Large intestine (tissue), 3 donors: Measurements from ENCODE around the gene CDS2. TPM values are rescaled to one million over a fixed set of nuclear protein-coding genes. Genes with fewer than 3 reads are reported as not detected.

Source experiments
- DNase-seq, 2 donors: peaks; one replicate each; pipeline versions ENCODE4 v3.0.0 to v3.0.0-alpha.2; 2013
- H3K27ac ChIP-seq: one replicate; pipeline ENCODE4 v1.5.1; 2013; ENCODE audit warnings: low read length
- H3K27me3 ChIP-seq: 2 replicates; pipeline ENCODE4 v1.6.1; 2013; ENCODE audit warnings: low read length; ENCODE audit not compliant: control insufficient read depth, insufficient read depth
- H3K36me3 ChIP-seq: 2 replicates; pipeline ENCODE4 v1.6.1; 2013; ENCODE audit warnings: low read length; ENCODE audit not compliant: control insufficient read depth, insufficient read depth
- H3K4me1 ChIP-seq: one replicate; pipeline ENCODE4 v1.6.1; 2013; ENCODE audit warnings: low read length; ENCODE audit not compliant: control insufficient read depth, insufficient read depth
- H3K4me3 ChIP-seq: one replicate; pipeline ENCODE4 v1.5.1; 2013; ENCODE audit warnings: low read length
- H3K9me3 ChIP-seq: one replicate; pipeline ENCODE4 v1.6.1; 2013; ENCODE audit warnings: mild to moderate bottlenecking, low read depth, low read length, moderate library complexity; ENCODE audit not compliant: control insufficient read depth
- WGBS: methylation state at CpG from one replicate; pipeline ENCODE4 v1.1.5; 2013; ENCODE audit warnings: low lambda C conversion rate; ENCODE audit not compliant: insufficient coverage; 5-methylcytosine and 5-hydroxymethylcytosine counted together
- polyA plus RNA-seq: library from polyadenylated mRNA; unstranded; fragments of 120-200 nt; gene quantifications from one replicate; pipeline ENCODE4 v1.2.1, GENCODE V29; 2013

Gene CDS2
- polyA plus RNA-seq, 1 donor: 17.0 TPM

DNA sequence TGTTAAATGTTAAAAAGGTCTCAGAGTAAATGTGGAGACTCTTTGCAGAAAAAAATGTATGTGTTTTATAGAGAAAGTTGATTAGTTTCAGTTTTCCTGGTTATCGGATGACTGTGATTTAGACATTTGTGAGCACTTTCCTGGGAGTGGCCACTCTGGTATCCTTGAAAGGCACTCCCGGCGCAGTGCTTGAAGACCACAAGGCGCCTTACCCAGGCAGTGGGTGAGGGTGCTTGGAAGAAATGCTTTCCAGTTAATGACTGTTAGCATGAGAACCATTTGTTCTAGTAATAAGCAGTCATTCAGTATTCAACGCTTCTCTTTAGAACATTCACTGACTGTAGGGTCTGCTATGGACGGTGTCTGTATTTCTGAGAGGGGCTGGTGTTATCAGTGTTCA, 7.2 kb downstream of the CDS2 start:
- peaks cover 2% of the 10 kb centered on the region for H3K36me3 ChIP-seq
- DNase-seq: no peak
- no peaks in the 10 kb centered on the region for H3K4me1 ChIP-seq
- no peaks in the 10 kb centered on the region for H3K27me3 ChIP-seq
- H3K27ac ChIP-seq: no peak overlapping the region
- WGBS: no CpG with 5 or more reads among the region's 6 CpGs
- H3K9me3 ChIP-seq: no peaks in the 10 kb centered on the region
- no peak overlapping the region for H3K4me3 ChIP-seq

- H3K4me1 ChIP-seq: no peaks in the 10 kb centered on the region
- peaks cover 2% of the 10 kb centered on the region for H3K36me3 ChIP-seq
- no peak overlapping the region for H3K4me3 ChIP-seq
- WGBS: no CpG with 5 or more reads among the region's 4 CpGs
- no peak for DNase-seq
- H3K27ac ChIP-seq: no peak overlapping the region
- H3K9me3 ChIP-seq: no peaks in the 10 kb centered on the region
- no peaks in the 10 kb centered on the region for H3K27me3 ChIP-seq
These were observed 8.7 kb downstream of the CDS2 start for GRCh38 chr20:5135363-5136012.

GRCh38 chr20:5136096-5136495, 9.3 kb downstream of the CDS2 start:
- 29% methylated on average over 3 of the region's 4 CpGs for WGBS
- no peak overlapping the region for H3K4me3 ChIP-seq

GRCh38 chr20:5140195-5140594, 13.4 kb downstream of the CDS2 start:
- DNase-seq: no peak
- H3K9me3 ChIP-seq: no peaks in the 10 kb centered on the region
- H3K4me1 ChIP-seq: no peaks in the 10 kb centered on the region
- H3K36me3 ChIP-seq: no peaks in the 10 kb centered on the region
- no peak overlapping the region for H3K27ac ChIP-seq
- no peaks in the 10 kb centered on the region for H3K27me3 ChIP-seq
- no peak overlapping the region for H3K4me3 ChIP-seq

More at GRCh38 chr20:5136096-5136495, 9.3 kb downstream of the CDS2 start:
- Histone ChIP-seq H3K36me3 (peaks cover 2% of the 10 kb centered on the region), H3K9me3 (no peaks in the 10 kb centered on the region), H3K27ac (no peak overlapping the region), H3K4me1 (no peaks in the 10 kb centered on the region), H3K27me3 (no peaks in the 10 kb centered on the region)
- no peak for DNase-seq

GRCh38 chr20:5141615-5142014, 14.8 kb downstream of the CDS2 start:
- no peak overlapping the region for H3K4me3 ChIP-seq
- H3K27me3 ChIP-seq: no peaks in the 10 kb centered on the region
- H3K9me3 ChIP-seq: no peaks in the 10 kb centered on the region
- no peaks in the 10 kb centered on the region for H3K36me3 ChIP-seq
- WGBS: 67% methylated on average over 1 of the region's 2 CpGs
- H3K4me1 ChIP-seq: no peaks in the 10 kb centered on the region
- no peak for DNase-seq
- no peak overlapping the region for H3K27ac ChIP-seq

DNA sequence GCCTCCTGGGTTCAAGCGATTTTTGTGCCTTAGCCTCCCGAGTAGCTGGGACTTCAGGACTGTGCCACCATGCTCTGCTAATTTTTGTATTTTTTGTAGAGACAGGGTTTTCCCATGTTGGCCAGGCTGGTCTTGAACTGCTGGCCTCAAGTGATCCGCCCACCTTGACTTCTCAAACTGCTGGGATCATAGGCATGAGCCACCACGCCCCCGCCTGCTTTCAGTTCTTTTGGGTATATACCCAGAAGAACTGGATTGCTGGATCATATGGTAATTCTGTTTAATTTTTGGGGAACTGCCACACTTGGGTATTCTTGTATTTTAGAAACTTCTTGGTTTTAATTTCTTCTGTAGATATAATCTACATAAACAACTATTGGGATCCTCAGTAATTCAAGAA, 17.0 kb downstream of the CDS2 start:
- Histone ChIP-seq H3K4me3 (no peak overlapping the region), H3K4me1 (peaks cover 12% of the 10 kb centered on the region), H3K9me3 (no peaks in the 10 kb centered on the region), H3K27ac (no peak overlapping the region), H3K36me3 (no peaks in the 10 kb centered on the region), H3K27me3 (no peaks in the 10 kb centered on the region)
- WGBS: no CpG with 5 or more reads among the region's 5 CpGs
- no peak for DNase-seq

- Histone ChIP-seq H3K27ac (no peak overlapping the region), H3K4me3 (no peak overlapping the region), H3K4me1 (peaks cover 23% of the 10 kb centered on the region), H3K36me3 (no peaks in the 10 kb centered on the region), H3K9me3 (no peaks in the 10 kb centered on the region), H3K27me3 (no peaks in the 10 kb centered on the region)
- DNase-seq: no peak
- WGBS: no CpG with 5 or more reads among the region's 5 CpGs
These were observed 18.7 kb downstream of the CDS2 start for GRCh38 chr20:5145365-5146098.

DNA sequence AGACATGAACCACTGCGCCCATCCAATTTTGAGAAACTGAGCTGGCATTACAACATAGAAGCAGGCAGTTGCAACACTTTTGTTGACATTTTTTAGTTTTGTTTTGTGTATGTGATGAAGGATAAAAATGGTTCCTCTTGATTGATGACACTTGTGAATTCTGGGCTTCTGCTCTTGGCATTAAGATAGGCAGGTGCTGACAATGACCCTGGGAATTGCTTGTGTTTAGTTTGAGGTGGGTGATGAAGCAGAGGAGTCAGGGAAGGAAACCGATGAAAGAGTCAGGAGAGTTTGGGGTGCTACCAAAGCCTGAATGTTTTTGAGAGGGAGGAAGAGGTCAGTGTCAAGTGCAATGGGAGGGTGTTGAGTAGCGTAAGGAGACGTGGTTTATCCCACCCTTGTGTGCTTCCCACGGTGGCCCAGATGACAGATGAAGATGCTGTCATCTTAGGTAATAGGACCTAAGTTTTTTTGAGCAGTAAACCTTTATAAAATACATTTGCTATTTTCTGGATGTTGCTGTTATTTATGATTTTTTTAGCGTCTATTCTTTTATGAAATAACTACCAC, 19.4 kb downstream of the CDS2 start:
- H3K27ac ChIP-seq: no peak overlapping the region
- WGBS: 88% methylated on average over 3 of the region's 6 CpGs
- no peaks in the 10 kb centered on the region for H3K36me3 ChIP-seq
- peaks cover 28% of the 10 kb centered on the region for H3K4me1 ChIP-seq
- no peaks in the 10 kb centered on the region for H3K27me3 ChIP-seq
- H3K4me3 ChIP-seq: no peak overlapping the region
- H3K9me3 ChIP-seq: no peaks in the 10 kb centered on the region
- no peak for DNase-seq

- no peaks in the 10 kb centered on the region for H3K27me3 ChIP-seq
- no peaks in the 10 kb centered on the region for H3K36me3 ChIP-seq
- H3K9me3 ChIP-seq: no peaks in the 10 kb centered on the region
- no peak overlapping the region for H3K4me3 ChIP-seq
- no peak overlapping the region for H3K27ac ChIP-seq
- peaks cover 34% of the 10 kb centered on the region for H3K4me1 ChIP-seq
- WGBS: no CpG with 5 or more reads among the region's 2 CpGs
- no peak for DNase-seq
These were observed 20.2 kb downstream of the CDS2 start for GRCh38 chr20:5146871-5147592.

DNA sequence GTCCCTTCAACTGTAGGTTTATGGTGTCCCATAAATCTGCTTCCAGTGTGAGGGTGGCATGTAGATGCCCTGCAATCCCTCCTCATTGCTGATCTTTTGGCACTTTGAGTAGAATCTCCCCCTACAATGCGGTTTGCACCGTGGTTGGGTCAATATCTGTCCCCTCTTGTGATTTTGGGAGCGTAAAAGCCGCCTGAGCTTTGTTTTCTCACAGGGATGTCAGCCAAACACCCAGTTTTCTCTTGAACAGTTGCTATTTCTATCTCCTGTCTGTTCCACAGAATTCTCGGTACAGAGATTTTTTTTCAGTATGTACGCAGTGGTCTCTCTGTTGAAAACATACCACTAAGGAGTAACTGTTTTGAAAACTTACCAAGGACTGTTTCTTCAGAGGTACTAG, 21.8 kb downstream of the CDS2 start:
- peaks cover 46% of the 10 kb centered on the region for H3K4me1 ChIP-seq
- no peak for DNase-seq
- no peak overlapping the region for H3K4me3 ChIP-seq
- no peak overlapping the region for H3K27ac ChIP-seq
- H3K36me3 ChIP-seq: no peaks in the 10 kb centered on the region
- no peaks in the 10 kb centered on the region for H3K27me3 ChIP-seq
- no CpG with 5 or more reads among the region's 6 CpGs for WGBS
- H3K9me3 ChIP-seq: no peaks in the 10 kb centered on the region
